CD1c-positive myeloid dendritic cell (primary cell): ENCODE results near the gene MTSS2.
"Not testable (repeated sequence)": the region's sequence is repeated elsewhere in the genome, so short reads cannot be mapped to it uniquely, and the experiment has no call there.

ENCODE experiments used
- DNase-seq: peaks from one replicate; pipeline ENCODE4 v3.0.0-alpha.2; 2016; ENCODE audit errors: extremely low spot score

The MTSS2 gene

DNA sequence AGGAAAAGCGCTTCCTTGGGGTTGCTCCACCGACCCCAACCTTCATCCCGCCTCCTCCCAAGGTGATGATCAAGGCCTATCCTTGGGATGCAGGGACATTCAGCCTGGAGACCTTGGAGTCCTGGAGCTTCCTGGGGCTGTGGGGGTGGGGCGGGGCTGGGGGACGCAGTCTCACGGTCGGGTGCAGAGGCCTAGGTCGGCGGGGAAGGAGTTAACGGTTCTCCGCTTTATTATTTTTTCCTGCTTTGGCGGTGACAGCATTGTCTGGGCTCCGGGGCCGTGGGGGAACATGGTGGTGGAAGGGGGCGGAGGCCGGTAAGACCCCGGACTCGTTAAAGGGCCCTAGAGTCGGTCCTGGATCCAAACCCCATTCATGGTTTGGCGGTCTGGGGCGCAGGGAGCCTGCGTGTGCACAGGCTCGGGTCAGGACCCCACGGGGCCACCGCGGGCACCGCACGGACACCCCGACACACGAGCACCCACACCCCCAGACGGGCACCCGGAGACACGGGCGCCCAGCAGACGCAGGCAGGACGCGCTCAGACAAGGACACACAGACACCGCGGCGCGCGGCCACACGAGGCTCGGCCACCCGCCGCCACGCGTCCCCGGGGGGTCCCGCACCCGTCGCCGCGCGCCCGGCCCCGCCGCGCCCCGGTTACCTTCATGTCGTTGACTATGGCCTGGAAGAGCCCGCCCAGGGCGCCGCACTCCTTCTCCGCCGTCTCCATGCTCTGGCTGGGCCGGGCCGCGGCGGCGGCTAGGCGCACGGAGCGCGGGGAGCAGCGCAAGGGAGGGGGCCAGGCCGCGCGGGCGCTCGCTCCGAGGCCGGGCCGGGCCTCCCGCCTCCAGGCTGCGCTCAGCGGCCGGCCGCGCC lies 554 bp downstream of the MTSS2 start:
- DNase-seq = no peak

GRCh38 chr16:70684146-70685060 lies 1.4 kb downstream of the MTSS2 start:
- no peak for DNase-seq

DNA sequence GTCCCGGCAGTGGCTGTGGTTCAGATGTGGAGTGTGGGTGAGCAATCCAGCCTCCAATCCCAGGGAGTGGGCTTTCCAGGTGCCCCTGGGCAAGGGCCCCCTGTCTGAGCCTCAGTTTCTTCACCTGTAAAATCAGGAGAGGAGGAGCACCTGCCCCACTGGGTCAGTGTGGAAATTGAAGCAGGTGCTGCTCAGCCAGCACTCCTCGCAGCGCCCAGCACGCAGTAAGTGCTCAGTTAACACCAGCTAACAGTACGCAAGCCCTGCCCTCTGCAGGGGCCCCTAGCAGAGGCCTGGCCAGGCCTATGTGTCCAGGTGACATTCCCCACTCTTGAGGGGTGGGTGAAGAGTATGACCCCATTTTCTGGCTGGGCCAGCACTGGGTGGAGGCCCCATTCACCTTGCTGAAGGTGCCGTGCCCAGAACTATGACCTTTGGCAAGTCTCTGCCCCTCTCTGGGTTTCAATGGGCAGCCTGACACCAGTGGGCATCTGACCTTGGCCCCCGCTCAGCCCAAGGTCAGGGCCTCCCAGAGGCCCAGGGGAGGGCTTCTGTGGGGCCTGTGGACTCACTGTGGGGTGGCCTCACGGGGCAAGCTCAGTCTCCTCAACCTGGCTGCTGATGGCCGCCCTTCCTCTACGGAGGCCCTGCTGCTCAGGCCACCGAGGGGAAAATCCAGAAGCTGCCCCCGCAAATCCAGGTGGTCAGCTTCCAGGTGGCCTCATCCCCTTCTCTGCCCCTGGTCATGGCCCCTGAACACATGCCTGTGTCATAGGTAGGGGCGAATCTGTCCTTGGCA lies 2.5 kb downstream of the MTSS2 start:
- DNase-seq = no peak

GRCh38 chr16:70682239-70683145 lies 3.4 kb downstream of the MTSS2 start:
- DNase-seq = no peak

GRCh38 chr16:70681382-70682238 lies 4.2 kb downstream of the MTSS2 start:
- no peak for DNase-seq

DNA sequence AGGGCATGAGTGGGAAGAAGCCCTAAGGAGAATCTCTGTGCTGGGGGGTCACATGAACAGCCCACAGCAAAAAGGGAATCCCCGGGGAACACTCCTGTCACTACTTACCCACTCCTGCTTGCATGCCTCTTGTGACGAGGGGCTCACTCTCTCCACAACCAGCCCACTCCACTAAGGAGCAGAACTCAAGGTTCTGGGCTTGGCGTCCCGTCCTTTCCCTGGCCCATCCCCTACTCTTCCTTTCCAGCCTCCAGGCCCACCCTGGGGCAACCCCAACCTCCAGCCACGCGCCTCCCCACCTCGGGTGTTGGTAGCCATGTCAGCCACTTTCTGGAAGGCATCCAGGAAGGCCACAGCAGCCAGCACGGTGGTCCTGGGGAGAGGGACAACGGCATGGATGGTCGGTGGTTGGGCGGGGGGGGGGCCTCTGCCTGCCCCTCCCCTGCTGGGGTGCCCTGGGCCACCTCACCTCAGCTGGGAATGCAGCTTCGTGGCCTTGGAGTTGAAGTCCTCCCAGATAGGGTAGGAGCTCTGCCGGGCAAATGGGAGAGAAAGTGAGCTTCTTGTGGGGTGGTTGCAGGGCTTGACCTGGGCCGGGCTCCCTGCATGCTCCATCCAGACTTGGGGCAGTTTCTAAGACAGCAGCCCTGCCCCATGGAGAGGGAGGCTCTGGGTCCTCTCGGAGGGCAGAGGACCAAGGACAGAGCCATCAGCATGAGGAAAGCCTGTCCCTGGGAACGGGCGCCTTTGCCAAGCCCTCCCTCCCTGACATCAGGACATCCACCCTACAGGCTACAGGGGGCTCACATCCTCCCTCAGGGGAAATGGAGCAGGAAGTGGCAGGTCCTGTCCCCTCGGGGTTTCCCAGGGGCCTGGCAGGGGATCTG lies 5.1 kb downstream of the MTSS2 start:
- DNase-seq = no peak

GRCh38 chr16:70679671-70680494 lies 6.0 kb downstream of the MTSS2 start:
- no peak for DNase-seq

GRCh38 chr16:70678898-70679670 lies 6.8 kb downstream of the MTSS2 start:
- DNase-seq = no peak

GRCh38 chr16:70678121-70678897 lies 7.5 kb downstream of the MTSS2 start:
- DNase-seq = no peak

- DNase-seq = no peak
These were observed 8.2 kb downstream of the MTSS2 start for GRCh38 chr16:70677499-70678120.

GRCh38 chr16:70676675-70677498 lies 9.0 kb downstream of the MTSS2 start:
- DNase-seq = no peak

DNA sequence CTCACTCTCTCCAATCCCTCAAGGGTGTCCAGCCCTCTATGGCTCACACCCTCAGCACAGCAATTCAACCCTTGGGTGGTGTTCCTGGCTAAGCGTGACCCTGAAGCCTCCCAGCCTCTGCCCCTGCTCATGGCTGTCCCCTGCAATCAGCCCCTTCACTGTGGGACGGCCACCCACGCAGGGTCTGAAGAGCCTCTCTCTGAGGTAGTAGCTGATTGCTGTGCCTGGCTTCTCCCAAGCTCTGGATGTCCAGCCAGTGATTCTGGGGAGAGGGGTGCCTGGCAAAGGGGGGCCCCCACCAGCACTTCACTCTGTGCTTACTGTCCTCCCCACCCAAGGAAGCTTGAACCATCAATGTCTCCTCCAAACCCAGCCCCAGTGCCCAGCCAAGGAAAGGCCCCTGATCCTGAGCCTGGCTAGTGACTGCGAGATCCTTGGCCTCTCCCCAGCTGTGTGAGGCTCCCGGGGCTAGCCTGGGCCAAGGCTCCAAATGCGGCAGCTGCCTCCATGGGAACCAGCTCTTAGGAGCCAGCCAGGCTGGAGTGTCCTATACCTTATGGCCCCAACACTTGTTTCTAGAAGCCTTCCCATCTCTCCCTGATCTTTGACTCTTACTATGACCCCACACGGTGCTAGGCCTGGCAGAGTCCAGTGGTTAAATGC lies 9.9 kb downstream of the MTSS2 start:
- DNase-seq = no peak

GRCh38 chr16:70674221-70675014 lies 11.4 kb downstream of the MTSS2 start:
- DNase-seq = no peak

GRCh38 chr16:70670938-70671337 lies 14.9 kb downstream of the MTSS2 start:
- DNase-seq = not testable (repeated sequence)
